GM19397 (cell line): ENCODE data around the gene SCN10A.

Experiments used
- ATAC-seq: cut with Tn5 transposase; IDR thresholded peaks from one replicate; pipeline ENCODE4 v1.9.1; 2021; ENCODE audit warnings: mild to moderate bottlenecking, moderate library complexity; ENCODE audit not compliant: unreplicated experiment

The SCN10A gene

DNA sequence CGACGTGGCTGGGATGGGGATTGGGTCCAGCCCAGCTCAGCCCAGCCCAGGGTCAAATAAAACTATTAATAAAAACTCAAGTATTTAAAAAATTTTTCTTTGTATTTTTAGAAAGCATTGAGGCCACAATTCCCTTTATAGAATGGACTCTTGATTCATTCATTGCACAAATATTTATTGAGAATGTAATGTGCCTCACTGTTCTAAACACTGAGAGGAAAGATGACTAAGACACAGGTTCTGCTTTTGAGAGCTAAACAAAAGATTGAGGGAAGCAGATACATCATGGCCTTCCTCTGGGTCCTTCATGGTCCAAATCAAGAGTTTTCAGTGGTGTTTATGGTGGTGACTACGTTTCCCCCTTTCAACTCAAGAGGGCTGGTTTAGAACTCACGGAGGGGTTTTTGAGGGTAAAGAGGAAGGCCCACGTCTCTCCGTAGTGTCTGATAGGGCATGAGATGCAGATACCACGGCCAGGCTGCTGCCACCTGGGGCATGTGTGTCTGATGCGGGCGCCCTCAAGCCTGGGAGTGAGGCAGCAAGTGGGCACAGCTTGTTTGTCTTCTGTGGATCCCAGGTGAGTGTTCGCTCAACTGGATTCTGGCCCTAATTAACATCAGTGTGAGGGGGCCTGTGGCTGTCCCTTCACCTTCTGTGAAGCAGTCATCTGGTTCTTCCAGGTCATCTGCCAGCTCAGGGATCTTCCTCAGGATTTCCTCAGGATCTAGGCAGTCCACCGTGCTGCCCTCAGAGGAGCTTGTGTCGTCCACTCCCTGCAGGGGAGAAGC lies 93.0 kb downstream of the SCN10A start:
- no peak for ATAC-seq

DNA sequence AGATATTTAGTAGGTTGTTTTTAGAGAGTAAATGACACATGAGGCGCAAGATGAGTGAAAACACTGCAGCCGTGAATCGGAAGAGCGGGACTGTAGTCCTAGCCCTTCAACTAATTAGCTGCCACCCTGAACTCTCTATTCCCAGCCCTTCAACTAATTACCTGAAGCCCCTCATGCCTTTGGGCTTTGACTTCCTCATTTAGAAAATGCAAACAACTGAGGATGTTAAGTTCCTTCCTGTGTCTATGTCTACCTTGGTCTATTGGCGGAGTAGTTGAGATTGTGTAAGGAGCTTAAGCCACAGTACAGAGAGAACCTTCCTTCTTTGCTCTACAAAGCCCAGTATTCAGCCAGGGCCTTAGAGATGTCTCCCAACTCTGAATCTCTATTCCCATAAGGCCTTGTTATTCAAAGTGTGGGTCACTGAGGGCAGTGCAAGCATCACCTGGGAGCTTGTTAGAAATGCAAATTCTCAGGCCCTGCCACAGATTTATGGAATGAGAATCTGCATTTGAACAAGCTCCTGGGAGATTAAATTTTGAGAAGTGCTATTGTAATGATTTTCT lies 94.7 kb downstream of the SCN10A start:
- ATAC-seq: no peak

DNA sequence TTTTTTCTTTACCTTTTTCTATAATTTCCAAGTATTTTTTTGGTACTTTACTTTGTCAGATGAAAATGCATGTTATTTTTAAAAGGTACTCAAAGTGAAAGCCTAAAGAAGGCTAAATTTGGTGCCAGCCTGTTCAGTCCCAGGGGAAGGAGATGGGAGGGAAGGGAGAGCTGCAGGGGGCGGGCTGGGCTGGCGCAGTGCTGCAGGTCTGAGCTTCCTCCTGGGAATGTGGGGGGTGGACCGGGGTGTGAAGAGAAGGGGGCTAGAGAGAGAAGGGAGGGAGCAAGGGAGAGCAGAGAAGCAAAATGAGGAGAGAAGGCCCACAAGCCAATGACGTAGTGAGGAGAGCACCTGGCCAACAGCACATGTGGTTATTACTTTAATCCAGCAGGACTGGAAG lies 95.6 kb downstream of the SCN10A start:
- no peak for ATAC-seq

DNA sequence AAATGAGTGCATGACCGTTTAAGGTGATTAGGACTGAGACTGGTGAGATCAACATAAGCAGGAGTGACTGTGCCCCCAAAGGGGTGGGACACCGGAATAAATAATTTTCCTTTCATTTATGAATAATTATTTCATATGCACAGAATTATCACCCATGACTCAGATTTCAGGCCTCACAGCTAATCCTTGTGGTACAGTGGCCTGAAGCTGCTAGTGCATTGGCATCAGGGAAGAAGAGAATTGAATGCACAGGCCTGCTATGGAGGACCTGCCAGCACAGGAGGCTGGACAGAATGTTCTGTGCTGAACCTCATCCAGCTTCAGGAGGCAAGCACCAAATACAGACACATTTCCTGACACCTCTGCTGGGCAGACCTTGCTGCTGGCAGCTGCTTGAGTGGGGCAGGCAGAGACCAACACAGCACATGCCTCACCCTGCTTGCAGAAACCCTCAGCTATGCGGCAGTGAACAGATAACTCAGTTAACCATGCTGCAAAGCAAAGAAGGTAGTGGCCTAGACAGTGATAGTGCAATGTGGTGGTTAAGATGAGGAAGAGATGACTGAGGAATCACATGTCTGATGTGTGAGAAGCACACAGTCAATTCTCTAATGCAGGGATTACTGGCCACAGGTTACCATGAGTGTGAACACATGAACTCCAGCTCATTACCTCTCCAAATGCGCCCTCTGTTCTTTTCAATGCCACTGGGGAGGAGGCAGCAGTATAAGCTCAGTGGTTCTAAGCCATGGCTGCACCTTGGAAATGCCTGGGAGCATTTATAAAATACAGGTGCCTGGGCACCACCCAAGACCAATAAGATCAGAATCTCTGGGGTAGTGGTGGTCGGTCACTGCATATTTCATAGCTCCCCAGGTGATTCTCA lies 98.4 kb downstream of the SCN10A start:
- ATAC-seq: no peak

DNA sequence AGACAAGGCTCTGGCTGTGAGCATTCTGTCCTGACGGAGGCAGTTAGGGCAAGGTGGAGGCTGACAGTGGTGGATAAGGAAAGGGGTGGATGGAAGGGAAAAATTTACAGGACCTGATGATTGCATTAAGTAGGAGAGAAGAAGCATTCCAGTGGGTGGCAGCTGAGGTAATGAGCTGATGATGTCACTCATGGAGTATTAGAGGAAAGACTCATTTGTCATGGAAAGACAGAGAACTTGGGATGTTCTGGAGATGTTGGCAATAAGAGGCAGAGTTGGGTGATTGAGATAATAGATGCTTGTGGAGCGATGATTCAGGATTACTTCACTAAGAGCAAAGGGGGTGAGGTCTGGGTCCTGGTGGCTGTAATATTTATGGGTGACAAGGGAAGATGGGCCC lies 102.9 kb downstream of the SCN10A start:
- no peak for ATAC-seq

DNA sequence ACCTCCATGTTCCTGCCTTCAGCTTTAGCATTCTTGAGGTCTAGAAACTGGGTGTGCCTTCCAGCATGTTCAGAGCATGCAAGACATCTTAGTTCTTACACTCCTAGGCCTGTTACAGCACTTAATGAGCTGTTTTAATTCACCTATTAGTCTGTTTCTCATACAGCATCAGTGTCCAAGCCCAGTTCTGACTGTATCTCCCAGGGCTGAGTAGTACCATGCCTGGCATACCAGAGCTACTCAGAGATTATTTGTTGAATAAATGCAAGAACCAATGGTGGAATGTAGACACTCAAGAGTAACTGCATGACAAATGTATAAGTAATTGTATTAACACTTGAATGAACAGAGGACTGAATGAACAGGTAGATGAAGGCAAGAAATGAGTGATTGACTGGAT lies 104.7 kb downstream of the SCN10A start:
- no peak for ATAC-seq

DNA sequence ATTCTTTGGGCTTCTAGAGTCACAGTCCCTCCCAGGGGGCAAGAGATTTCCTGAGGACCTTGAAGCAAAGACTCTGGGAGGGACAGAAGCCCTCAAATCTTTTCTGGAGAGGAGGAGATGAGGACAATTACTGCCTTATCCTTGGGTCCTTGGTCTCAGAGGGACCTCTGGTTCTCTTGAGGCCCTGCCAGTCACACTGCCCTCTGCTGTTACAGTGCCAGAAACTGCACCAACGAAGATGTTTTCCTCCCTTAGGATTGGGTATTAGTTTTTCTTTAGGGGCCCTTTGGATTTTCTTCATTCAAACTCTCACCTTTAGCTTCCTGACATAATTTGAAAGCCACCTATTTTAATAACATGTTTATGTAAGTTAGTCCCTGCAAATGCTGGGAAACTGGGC lies 108.3 kb downstream of the SCN10A start:
- ATAC-seq: no peak

DNA sequence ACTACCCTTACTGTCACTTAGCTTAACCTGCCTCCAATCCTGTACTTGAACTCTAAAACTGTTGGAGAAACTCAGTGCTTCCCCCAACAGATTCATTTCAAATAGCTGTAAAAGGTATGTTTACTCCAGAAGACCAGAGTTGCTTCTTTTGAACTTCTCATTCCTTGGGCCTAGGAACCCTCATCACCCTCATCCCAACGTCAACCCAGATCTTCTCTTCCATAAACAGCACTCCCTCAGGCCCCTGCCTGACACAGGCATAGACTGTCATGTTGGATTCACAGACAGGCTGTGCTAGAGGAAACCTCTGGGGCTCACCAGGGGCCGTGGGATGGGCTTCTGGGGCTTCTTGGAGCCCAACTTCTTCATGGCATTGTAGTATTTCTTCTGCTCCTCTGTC lies 109.1 kb downstream of the SCN10A start:
- ATAC-seq: no peak

DNA sequence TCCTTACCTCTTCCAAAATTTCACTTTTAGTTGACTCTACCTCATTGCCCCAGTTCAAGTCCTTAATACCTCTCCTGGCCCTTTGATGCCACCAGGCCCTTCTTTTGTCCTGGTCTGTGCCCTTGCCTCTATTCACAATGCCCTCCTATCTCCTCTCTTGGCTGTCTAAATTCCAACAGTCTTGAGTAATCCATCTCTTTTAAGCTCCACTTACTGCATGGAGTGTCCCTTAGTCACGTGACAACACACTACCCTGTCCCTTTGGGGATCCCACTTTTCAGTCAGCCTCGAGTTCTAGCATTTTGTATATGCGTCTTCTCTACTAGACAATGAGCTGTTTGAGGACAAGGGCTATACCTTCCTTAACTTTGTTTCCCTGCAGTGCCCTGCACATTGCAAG lies 113.8 kb downstream of the SCN10A start:
- no peak for ATAC-seq

DNA sequence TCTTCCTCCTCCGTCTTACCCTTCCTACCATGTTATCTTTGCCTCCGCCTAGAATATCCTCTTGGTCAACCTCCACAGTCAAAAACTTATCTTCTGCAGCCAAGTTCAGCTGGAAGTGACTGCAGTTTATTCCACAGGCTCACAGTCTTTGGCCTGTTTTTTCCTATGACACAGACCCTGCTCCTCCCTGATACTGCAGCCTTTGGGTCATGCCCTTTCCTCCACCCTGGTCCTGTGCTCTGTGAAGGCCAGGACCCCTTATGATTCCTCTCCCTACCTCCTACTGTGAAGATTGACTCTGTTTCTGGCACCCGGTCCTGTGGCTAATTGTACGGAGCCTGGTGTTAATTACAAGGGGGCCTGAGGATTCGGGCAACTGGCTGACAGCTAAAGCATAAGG lies 117.3 kb downstream of the SCN10A start:
- no peak for ATAC-seq

DNA sequence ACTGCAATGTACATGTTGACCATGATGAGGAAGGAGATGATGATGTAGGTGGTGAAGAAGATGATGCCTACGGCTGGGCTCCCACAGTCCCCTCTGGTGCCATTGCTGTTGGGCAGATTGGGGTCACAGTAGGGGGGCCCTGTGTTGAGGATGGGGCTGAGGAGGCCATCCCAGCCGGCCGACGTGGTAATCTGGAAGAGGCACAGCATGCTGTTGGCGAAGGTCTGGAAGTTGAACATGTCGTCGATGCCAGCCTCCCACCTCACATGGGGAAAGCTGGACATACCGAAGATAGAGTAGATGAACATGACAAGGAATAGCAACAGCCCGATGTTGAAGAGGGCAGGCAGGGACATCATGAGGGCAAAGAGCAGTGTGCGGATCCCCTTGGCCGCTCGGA lies 118.0 kb downstream of the SCN10A start:
- no peak for ATAC-seq

DNA sequence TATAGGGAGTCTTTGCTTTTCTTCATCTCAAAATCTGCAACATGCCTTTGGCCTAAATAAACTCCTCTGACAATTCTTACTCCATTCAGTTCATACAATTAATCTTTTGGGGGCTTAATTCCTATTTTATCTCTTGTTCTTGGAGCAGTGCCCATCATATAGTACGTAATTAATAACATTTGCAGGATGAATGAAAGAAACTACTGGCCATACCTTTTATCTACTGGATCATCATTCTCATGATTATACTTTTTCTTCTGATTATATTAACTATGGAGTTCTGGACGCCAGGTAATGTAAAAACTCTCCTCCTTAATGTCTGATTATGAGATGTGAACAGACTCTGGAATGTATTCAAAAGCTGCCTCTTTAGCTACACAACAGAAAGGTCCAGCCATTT lies 120.0 kb downstream of the SCN10A start:
- no peak for ATAC-seq

DNA sequence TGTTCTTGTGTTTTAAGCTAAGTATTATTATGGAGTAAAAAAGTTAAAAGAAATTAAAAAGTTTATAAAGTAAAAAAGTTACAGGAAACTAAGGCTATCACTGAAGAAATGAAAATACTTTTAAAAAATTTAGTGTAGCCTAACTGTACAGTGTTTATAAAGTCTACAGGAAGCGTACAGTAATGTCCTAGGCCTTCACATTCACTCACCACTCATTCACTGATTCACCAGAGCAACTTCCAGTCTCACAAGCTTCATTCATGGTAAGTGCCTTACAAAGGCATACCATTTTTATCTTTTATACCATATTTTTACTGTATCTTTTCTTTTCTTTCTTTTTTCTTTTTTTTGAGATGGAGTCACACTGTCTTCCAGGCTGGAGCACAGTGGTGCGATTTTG lies 125.8 kb downstream of the SCN10A start:
- no peak for ATAC-seq

DNA sequence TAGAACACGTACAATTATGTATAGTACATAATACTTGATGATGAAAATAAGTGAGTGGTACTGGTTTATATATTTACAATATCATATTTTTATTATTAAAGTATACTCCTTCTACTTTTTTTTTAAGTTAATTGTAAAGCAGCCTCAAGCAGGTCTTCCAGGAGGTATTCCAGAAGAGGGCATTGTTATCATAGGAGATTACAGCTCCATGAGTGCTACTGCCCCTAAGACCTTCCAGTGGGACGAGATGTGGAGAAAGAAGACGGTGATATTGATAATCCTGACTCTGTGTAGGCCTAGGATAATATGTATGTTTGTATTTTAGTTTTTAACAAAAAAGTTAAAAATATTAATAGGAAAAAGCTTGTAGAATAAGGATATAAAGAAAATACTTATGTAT lies 126.2 kb downstream of the SCN10A start:
- no peak for ATAC-seq

DNA sequence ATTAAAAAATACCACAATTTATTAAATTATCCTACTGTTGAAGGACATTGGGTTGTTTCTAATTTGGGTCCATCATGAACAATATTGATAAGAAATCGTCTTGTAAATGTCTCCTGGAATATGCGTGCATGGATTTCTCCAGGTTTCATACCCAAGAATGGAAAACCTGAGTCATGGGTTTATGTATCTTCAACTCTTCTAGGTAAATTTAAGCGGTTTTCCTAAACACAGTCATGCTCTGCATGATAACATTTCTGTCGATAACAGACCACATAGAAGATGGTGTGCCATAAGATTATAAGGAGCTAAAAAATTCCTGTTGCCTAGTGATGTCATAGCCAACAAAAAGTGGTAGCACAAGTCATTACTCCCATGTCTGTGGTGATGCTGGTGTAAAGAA lies 126.7 kb downstream of the SCN10A start:
- no peak for ATAC-seq

DNA sequence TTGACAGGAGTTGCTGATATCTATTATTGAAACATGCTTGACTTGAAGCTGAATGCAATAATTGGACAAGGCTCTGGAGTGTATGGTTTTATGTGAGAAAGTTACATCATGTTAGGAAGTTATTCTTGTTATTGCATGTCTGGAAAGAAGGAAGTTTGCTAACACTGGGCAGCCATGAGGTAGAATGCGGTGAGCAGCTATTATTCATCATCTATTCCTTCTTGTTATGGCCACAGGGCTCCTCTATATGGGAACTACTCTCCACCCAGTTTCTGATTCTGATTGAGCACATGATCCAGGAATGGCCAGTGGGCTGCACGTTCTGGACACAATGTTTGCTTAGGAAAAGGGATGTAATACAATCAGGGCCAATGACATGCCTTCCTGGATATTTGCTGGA lies 128.7 kb downstream of the SCN10A start:
- no peak for ATAC-seq

DNA sequence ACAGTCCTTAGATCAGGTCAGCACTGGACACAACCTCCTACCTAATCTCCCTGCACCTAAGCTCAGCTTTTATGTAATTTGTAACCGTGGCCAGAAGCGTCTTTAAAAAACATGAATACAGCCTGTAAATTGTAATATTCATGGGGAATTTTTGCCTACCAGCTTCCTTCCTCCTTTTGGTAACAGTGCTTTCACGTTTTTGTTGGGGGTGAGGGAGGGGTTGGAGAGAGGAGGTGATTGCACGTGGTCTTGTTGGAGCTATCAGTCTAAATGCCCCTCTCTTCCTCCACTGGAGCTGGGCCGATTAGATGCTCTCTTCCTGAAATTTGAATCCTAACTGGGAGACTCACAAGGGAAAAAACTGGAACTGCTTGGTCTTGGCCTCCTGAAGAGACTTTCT lies 131.5 kb downstream of the SCN10A start:
- no peak for ATAC-seq

DNA sequence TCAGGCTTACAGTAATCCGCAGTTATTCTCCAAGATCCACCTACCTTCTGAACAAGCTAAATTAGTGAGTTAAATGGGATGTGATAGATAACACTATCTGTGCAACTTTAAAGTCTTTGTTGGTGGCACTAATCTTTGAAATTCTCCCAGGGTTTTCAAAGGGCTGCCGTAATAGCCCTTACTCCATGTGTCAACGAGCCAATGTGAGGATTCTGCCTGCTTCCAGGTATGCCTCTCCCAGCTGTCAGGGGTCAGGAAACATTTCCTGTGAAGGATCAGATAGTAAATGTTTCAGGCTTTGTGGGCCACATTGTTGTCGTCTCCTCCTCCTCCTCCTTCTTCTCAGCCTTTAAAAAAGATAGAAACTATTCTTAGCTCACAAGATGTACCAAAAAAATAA lies 146.3 kb downstream of the SCN10A start:
- ATAC-seq: no peak

DNA sequence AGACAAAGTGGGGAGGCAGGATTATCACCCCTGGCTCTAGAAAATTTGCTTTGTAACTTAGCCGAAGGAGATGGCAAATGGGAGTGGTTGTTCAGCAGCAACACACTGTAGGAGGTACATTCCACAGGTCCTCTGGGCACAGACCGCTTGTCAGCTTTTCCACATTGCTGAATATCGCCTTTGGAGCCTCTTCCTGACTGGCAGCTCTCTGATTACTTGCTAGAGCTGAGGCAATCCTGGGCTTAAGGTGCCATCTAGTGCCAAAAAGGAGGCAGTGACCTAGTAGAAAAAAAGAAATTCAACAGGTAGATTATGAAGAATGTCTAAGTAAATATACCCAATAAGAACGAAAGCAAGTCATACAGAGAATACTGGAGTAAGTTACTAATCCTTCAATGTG lies 153.5 kb downstream of the SCN10A start:
- no peak for ATAC-seq

DNA sequence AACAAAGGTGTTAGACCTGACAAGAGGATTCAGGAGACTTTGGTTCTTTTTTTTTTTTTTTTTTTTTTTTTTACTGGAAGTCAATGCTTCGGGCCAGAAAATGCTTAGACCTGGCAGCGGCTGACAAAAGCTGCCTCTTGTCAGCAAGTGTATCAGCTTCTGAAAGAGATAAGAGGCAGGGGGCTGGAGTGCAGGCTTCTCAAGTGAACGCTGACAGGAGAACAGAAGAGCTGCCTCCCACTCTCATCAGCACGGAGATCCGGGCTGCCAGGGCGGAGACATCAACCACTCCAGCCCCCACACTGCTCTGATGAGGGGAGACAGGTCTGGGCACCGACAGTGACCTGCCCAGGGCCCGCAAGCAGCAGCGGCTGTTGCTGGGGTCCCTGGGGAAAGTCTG lies 157.2 kb downstream of the SCN10A start:
- no peak for ATAC-seq

DNA sequence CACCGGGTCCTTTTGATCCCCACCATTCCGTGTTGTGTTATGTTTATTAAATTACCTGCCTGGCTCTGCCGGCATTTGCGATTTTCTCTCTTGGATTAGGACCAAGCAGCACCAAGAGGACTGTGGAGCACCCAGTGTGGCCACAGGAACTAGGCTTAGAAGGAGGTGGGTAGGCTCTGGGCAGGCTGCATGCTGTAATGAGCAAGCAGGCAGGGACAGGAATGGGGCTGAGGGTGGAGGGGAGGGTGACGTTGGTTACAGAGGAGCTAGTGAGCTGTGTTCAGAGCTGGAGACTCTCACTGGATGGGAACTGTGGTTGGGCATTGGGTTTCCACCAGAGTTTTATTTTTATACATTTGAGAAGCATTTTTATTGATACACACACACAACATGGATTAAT lies 158.6 kb downstream of the SCN10A start:
- ATAC-seq: no peak

DNA sequence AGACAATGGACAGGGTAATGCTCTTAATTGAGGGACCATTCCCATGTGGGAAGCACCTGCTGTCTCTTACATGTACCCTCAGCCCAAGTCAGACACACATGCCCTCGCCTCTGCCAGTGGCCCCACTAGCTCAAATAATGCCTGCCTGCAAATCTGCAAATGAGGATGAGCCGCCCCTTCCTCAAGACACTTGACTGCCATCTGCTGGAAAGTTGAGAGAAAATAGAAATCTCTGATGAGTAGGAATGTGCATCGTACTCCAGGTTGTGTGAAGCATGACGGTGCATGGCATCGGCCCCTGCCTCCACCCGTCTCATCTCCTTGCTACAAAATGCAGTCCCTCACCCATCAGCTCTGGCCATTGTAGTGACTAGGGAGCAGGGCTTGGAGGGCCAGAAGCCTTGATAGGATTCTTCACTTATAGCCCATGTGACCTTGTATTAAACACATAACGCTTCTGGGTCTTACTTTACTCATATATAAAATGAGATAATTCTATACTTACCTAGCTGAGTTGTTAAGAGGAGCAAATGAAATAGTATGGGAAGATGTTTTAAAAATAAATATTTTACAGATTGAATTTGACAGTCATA lies 160.2 kb downstream of the SCN10A start:
- ATAC-seq: no peak
